PC-9 (cell line): ENCODE results near the gene JAK3. TPM values are rescaled to one million over a fixed set of nuclear protein-coding genes. Genes with fewer than 3 reads are reported as not detected.
A peak's percentile ranks its signal among the peaks of the same experiment; 100 is the strongest.

ENCODE experiments used
- BruUV-seq: library from RNA; stranded (reverse); fragments of 400-500 nt; replicated peaks from 2 replicates; lab custom pipeline; 2021; lab: Mats Ljungman, UMichigan
- CTCF ChIA-PET: fragments of 300-600 bp; sonication (Branson Sonifier 250); formaldehyde crosslinking; loops from one replicate; lab custom pipeline; 2022; ENCODE audit warnings: antibody characterized with exemption; lab: Charles Lee
- POLR2A ChIA-PET: fragments of 300-600 bp; sonication (Branson Sonifier 250); formaldehyde crosslinking; loops from one replicate; lab custom pipeline; 2022; ENCODE audit warnings: antibody characterized with exemption; ENCODE audit not compliant: unreplicated experiment; lab: Charles Lee
- DNase-seq, 2 experiments: peaks; one replicate each; pipeline versions ENCODE4 v3.0.0 to v3.0.0-alpha.2; 2015 to 2022; ENCODE audit warnings: mixed read lengths in 1 of 2
- H2AFZ ChIP-seq: fragments of 200-600 bp; sonication (generic); 2 replicates; pipeline ENCODE4 v1.8.1; 2017; ENCODE audit warnings: antibody characterized with exemption
- H3F3A ChIP-seq: fragments of 200-600 bp; sonication (generic); 2 replicates; pipeline ENCODE4 v1.8.1; 2017; ENCODE audit warnings: antibody characterized with exemption, mild to moderate bottlenecking, low read depth; ENCODE audit not compliant: insufficient read depth
- H3K27ac ChIP-seq: fragments of 200-600 bp; sonication (generic); 2 replicates; pipeline ENCODE4 v1.6.1; 2016; ENCODE audit warnings: mixed run types
- H3K27me3 ChIP-seq: fragments of 200-600 bp; sonication (generic); 2 replicates; pipeline ENCODE4 v1.6.1; 2016; ENCODE audit warnings: low read depth, mixed run types; ENCODE audit not compliant: insufficient read depth
- H3K36me3 ChIP-seq: fragments of 200-600 bp; sonication (generic); 2 replicates; pipeline ENCODE4 v1.6.1; 2016; ENCODE audit warnings: low read depth, mixed run types
- H3K4me1 ChIP-seq: fragments of 200-600 bp; sonication (generic); replicated peaks from 2 replicates; pipeline ENCODE4 v1.6.1; 2016; ENCODE audit warnings: mixed run types; ENCODE audit not compliant: insufficient read depth
- H3K4me2 ChIP-seq: fragments of 200-600 bp; sonication (generic); 2 replicates; pipeline ENCODE4 v1.6.1; 2017; ENCODE audit warnings: mixed run types
- H3K4me3 ChIP-seq: fragments of 200-600 bp; sonication (generic); 2 replicates; pipeline ENCODE4 v1.6.1; 2016; ENCODE audit warnings: mixed run types
- H3K79me2 ChIP-seq: fragments of 200-600 bp; sonication (generic); 2 replicates; pipeline ENCODE4 v1.6.1; 2017; ENCODE audit warnings: low read depth, mixed run types
- H3K9me2 ChIP-seq: fragments of 200-600 bp; sonication (generic); 2 replicates; pipeline ENCODE4 v1.8.1; 2017; ENCODE audit warnings: mild to moderate bottlenecking; ENCODE audit not compliant: insufficient read depth
- H3K9me3 ChIP-seq: fragments of 200-600 bp; sonication (generic); 2 replicates; pipeline ENCODE4 v1.8.1; 2016; ENCODE audit warnings: low read depth; ENCODE audit not compliant: insufficient read depth
- H4K20me1 ChIP-seq: fragments of 200-600 bp; sonication (generic); 2 replicates; pipeline ENCODE4 v1.8.1; 2017; ENCODE audit not compliant: insufficient read depth
- CTCF ChIP-seq: fragments of 200-600 bp; sonication (generic); conservative IDR thresholded peaks from 2 replicates; pipeline ENCODE4 v1.6.1; 2017; ENCODE audit warnings: mixed run types, antibody characterized with exemption, mild to moderate bottlenecking, moderate library complexity
- EZH2 ChIP-seq: fragments of 200-600 bp; sonication (generic); IDR thresholded peaks from 2 replicates; pipeline ENCODE4 v1.8.0; 2017; ENCODE audit warnings: antibody characterized with exemption, low read depth
- intact Hi-C: fragments of 100-400 bp; cut with micrococcal nuclease; formaldehyde crosslinking; loops from one replicate; pipeline ENCODE4 v1.10.0; 2022; ENCODE audit not compliant: unreplicated experiment
- total RNA-seq: library from RNA; stranded (reverse); gene quantifications from 2 replicates; pipeline ENCODE4 v1.2.3, GENCODE V29; 2021

JAK3 gene
- total RNA-seq, 1 experiment from 2014 or later, result 13.5 TPM

- Histone ChIP-seq H3K27me3 (no peaks in the 10 kb centered on the region), H3F3A (peaks cover 72% of the 10 kb centered on the region), H3K4me1 (peaks cover 73% of the 10 kb centered on the region), H3K36me3 (peaks cover 11% of the 10 kb centered on the region; the same call in 1 of the 2 replicates), H3K79me2 (peaks cover 43% of the 10 kb centered on the region), H3K9me3 (no peaks in the 10 kb centered on the region), H3K4me2 (peak within 1 kb of the TSS; percentile 83), H4K20me1 (peaks cover 2% of the 10 kb centered on the region; the same call in 1 of the 2 replicates), H3K4me3 (peak within 1 kb of the TSS; percentile 83), H2AFZ (peak within 1 kb of the TSS; percentile 88), H3K27ac (peak within 1 kb of the TSS; percentile 98), H3K9me2 (no peaks in the 10 kb centered on the region)
- ChIA-PET POLR2A (interaction anchor here (0.5 to 1.1 kb wide), 3 partner anchors 36 to 966 kb away, joined by 3 to 19 read pairs (median 5); partner anchors contain the start of genes CCDC124 and SIN3B), CTCF (interaction anchor here (0.6 to 1.3 kb wide), 3 partner anchors 23 to 189 kb away, joined by 3 to 6 read pairs (median 3); no protein-coding TSS in a partner anchor)
- DNase-seq, result peak; percentile 85 to 91
- intact Hi-C loops, result loop anchor here (1.0 kb wide), 1 partner anchor 47 kb away; no protein-coding TSS in a partner anchor
- BruUV-seq, result no TSS peak
- no peak for TF ChIP-seq EZH2
- TF ChIP-seq CTCF, result no peak
Measured at GRCh38 chr19:17794731-17795494, 52.9 kb downstream of the JAK3 start, which contains the start of gene B3GNT3. Gene B3GNT3 (plus strand): TSS chr19:17795138. CDS start chr19:17807808, 12,670 bp downstream.

GRCh38 chr19:17794412-17794730 lies 53.4 kb downstream of the JAK3 start:
- H4K20me1 ChIP-seq, result no peaks in the 10 kb centered on the region
- H3K9me2 ChIP-seq, result no peaks in the 10 kb centered on the region
- H3F3A ChIP-seq, result peaks cover 78% of the 10 kb centered on the region
- H3K79me2 ChIP-seq, result peaks cover 38% of the 10 kb centered on the region
- ChIA-PET POLR2A (interaction anchor here (0.5 to 1.1 kb wide), 2 partner anchors 36 to 138 kb away, joined by 5 to 19 read pairs; partner anchors contain the start of gene CCDC124), CTCF (interaction anchor here (1.3 kb wide), 1 partner anchor 37 kb away, joined by 3 read pairs; no protein-coding TSS in a partner anchor)
- TSS peak; percentile 39 for BruUV-seq
- H3K27ac ChIP-seq, result peak overlapping the region; percentile 98
- H3K4me1 ChIP-seq, result peaks cover 77% of the 10 kb centered on the region
- no peak for TF ChIP-seq EZH2
- 0 out of 2 replicates have a peak, but pooled peaks have one; percentile 14 for TF ChIP-seq CTCF
- peaks cover 6% of the 10 kb centered on the region; the same call in 1 of the 2 replicates for H3K36me3 ChIP-seq
- peak overlapping the region; percentile 83 for H3K4me2 ChIP-seq
- no peaks in the 10 kb centered on the region for H3K9me3 ChIP-seq
- no peak for DNase-seq
- H2AFZ ChIP-seq, result peak overlapping the region; percentile 88
- H3K4me3 ChIP-seq, result peak overlapping the region; percentile 83
- H3K27me3 ChIP-seq, result no peaks in the 10 kb centered on the region
- intact Hi-C loops, result no loop called here

GRCh38 chr19:17790059-17790780 lies 57.6 kb downstream of the JAK3 start:
- Histone ChIP-seq H3K4me1 (peaks cover 45% of the 10 kb centered on the region), H3K36me3 (no peaks in the 10 kb centered on the region), H3K27me3 (no peaks in the 10 kb centered on the region), H3K79me2 (peaks cover 2% of the 10 kb centered on the region), H3K4me2 (peak overlapping the region; percentile 71), H3K4me3 (no peak overlapping the region), H4K20me1 (no peaks in the 10 kb centered on the region), H3K27ac (peak overlapping the region; percentile 87), H2AFZ (no peak overlapping the region), H3K9me3 (no peaks in the 10 kb centered on the region), H3K9me2 (no peaks in the 10 kb centered on the region), H3F3A (peaks cover 60% of the 10 kb centered on the region)
- CTCF ChIA-PET, result interaction anchor here (1.0 kb wide), 1 partner anchor 66 kb away, joined by 3 read pairs; no protein-coding TSS in a partner anchor
- no TSS peak for BruUV-seq
- intact Hi-C loops, result loop anchor here (1.0 kb wide), 1 partner anchor 11 kb away; no protein-coding TSS in a partner anchor
- no peak for TF ChIP-seq CTCF
- no peak for TF ChIP-seq EZH2
- POLR2A ChIA-PET, result interaction anchor here (0.6 to 0.7 kb wide), 3 partner anchors 10 to 483 kb away, joined by 3 to 4 read pairs (median 3); no protein-coding TSS in a partner anchor
- DNase-seq, result peak; percentile 62 to 90
